GM23338 (cell line): ENCODE data around the gene TNNI3K. TPM values are rescaled to one million over a fixed set of nuclear protein-coding genes. Genes with fewer than 3 reads are reported as not detected.

ENCODE experiments used
- ATAC-seq: fragments of 200-7000 bp; cut with Tn5 transposase; 3 replicates; pipeline ENCODE4 v1.9.1; 2020
- DNase-seq: peaks from one replicate; pipeline ENCODE4 v3.0.0-alpha.2; 2015; ENCODE audit warnings: low spot score
- H2AFZ ChIP-seq: fragments of 200-600 bp; sonication (generic); 2 replicates; pipeline ENCODE4 v1.8.0; 2016; ENCODE audit warnings: antibody characterized with exemption, mild to moderate bottlenecking, moderate library complexity
- H3F3A ChIP-seq: fragments of 200-600 bp; sonication (generic); replicated peaks from 2 replicates; pipeline ENCODE4 v1.8.0; 2017; ENCODE audit warnings: antibody characterized with exemption, mixed run types, low read depth
- H3K27ac ChIP-seq: fragments of 200-600 bp; sonication (generic); 2 replicates; pipeline ENCODE4 v1.6.1; 2016; ENCODE audit warnings: low read depth
- H3K27me3 ChIP-seq: fragments of 200-600 bp; sonication (generic); 2 replicates; pipeline ENCODE4 v1.8.0; 2016; ENCODE audit warnings: mild to moderate bottlenecking, mixed run types, moderate library complexity; ENCODE audit not compliant: insufficient read depth
- H3K36me3 ChIP-seq: fragments of 200-600 bp; sonication (generic); 2 replicates; pipeline ENCODE4 v1.8.0; 2016; ENCODE audit warnings: mild to moderate bottlenecking; ENCODE audit not compliant: insufficient read depth
- H3K4me1 ChIP-seq: fragments of 200-600 bp; sonication (generic); 2 replicates; pipeline ENCODE4 v1.8.0; 2016; ENCODE audit warnings: mild to moderate bottlenecking, moderate library complexity; ENCODE audit not compliant: insufficient read depth
- H3K4me2 ChIP-seq: fragments of 200-600 bp; sonication (generic); 2 replicates; pipeline ENCODE4 v1.7.1; 2017; ENCODE audit warnings: mixed run types
- H3K4me3 ChIP-seq: fragments of 200-600 bp; sonication (generic); 2 replicates; pipeline ENCODE4 v1.6.1; 2016; ENCODE audit warnings: mixed run types
- H3K79me2 ChIP-seq: fragments of 200-600 bp; sonication (generic); replicated peaks from 2 replicates; pipeline ENCODE4 v1.8.0; 2017; ENCODE audit warnings: mild to moderate bottlenecking; ENCODE audit not compliant: insufficient read depth
- H3K9me2 ChIP-seq: fragments of 200-600 bp; sonication (generic); 2 replicates; pipeline ENCODE4 v1.8.0; 2017; ENCODE audit not compliant: insufficient read depth
- H4K20me1 ChIP-seq: fragments of 200-600 bp; sonication (generic); replicated peaks from 2 replicates; pipeline ENCODE4 v1.8.0; 2017; ENCODE audit warnings: mild to moderate bottlenecking; ENCODE audit not compliant: insufficient read depth
- H3K27ac Mint-ChIP-seq: 2 replicates; pipeline ENCODE4 v1.8.0; 2020; ENCODE audit warnings: inconsistent platforms, mild to moderate bottlenecking, moderate library complexity, mixed read lengths
- H3K27me3 Mint-ChIP-seq: 3 replicates; pipeline ENCODE4 v1.8.0; 2022; ENCODE audit warnings: low read depth, mild to moderate bottlenecking, moderate library complexity, mixed read lengths, inconsistent platforms; ENCODE audit not compliant: insufficient read depth, poor library complexity
- H3K36me3 Mint-ChIP-seq: 3 replicates; pipeline ENCODE4 v1.8.0; 2021; ENCODE audit warnings: low read depth, mild to moderate bottlenecking, inconsistent platforms, moderate library complexity, mixed read lengths
- H3K4me1 Mint-ChIP-seq: 3 replicates; pipeline ENCODE4 v1.8.0; 2020; ENCODE audit warnings: mild to moderate bottlenecking, inconsistent platforms, mixed read lengths
- H3K4me3 Mint-ChIP-seq: 3 replicates; pipeline ENCODE4 v1.8.0; 2021; ENCODE audit warnings: moderate library complexity, mild to moderate bottlenecking, inconsistent platforms, mixed read lengths
- H3K9me3 Mint-ChIP-seq: 3 replicates; pipeline ENCODE4 v1.8.0; 2020; ENCODE audit warnings: moderate library complexity, mild to moderate bottlenecking, inconsistent platforms, mixed read lengths
- CREB1 ChIP-seq: fragments of 250-450 bp; sonication (Bioruptor Pico); IDR thresholded peaks from 2 replicates; pipeline ENCODE4 v1.5.0; 2020; ENCODE audit warnings: low read depth, mild to moderate bottlenecking, moderate library complexity
- CTCF ChIP-seq, 2 experiments: fragments of 200-600 bp in 1 of 2; sonication (generic) in 1 of 2; conservative IDR thresholded peaks; 2 replicates each; pipeline versions ENCODE4 v1.5.1 to v1.6.1; 2016 to 2017; ENCODE audit warnings: antibody characterized with exemption in 2 of 2, low read depth in 2 of 2, mild to moderate bottlenecking in 2 of 2, moderate library complexity in 1 of 2
- EZH2phosphoT487 ChIP-seq: fragments of 200-600 bp; sonication (generic); IDR thresholded peaks from one replicate; pipeline ENCODE4 v1.8.1; 2018; ENCODE audit warnings: antibody characterized with exemption; ENCODE audit not compliant: unreplicated experiment
- JUNB ChIP-seq: IDR thresholded peaks from one replicate; pipeline ENCODE4 v1.6.1; 2016; ENCODE audit warnings: antibody characterized with exemption; ENCODE audit not compliant: unreplicated experiment
- NANOG ChIP-seq: IDR thresholded peaks from 2 replicates; pipeline ENCODE4 v1.6.1; 2016; ENCODE audit warnings: antibody characterized with exemption, borderline replicate concordance
- POLR2AphosphoS5 ChIP-seq: IDR thresholded peaks from 2 replicates; pipeline ENCODE4 v1.6.1; 2016; ENCODE audit warnings: antibody characterized with exemption, low read depth
- STAT1 ChIP-seq: IDR thresholded peaks from one replicate; pipeline ENCODE4 v1.6.1; 2016; ENCODE audit warnings: antibody characterized with exemption; ENCODE audit not compliant: unreplicated experiment
- ZNF114 ChIP-seq: fragments of 250-450 bp; sonication (Bioruptor Pico); IDR thresholded peaks from 2 replicates; pipeline ENCODE4 v1.5.0; 2020; ENCODE audit warnings: mild to moderate bottlenecking, moderate library complexity
- ZNF331 ChIP-seq: fragments of 250-450 bp; sonication (Bioruptor Pico); IDR thresholded peaks from 2 replicates; pipeline ENCODE4 v1.5.0; 2020; ENCODE audit warnings: low read depth, mild to moderate bottlenecking, moderate library complexity
- ZNF462 ChIP-seq: fragments of 250-450 bp; sonication (Bioruptor Pico); IDR thresholded peaks from 2 replicates; pipeline ENCODE4 v1.5.0; 2020; ENCODE audit warnings: mild to moderate bottlenecking, moderate library complexity
- polyA plus RNA-seq: library from polyadenylated mRNA; unstranded; fragments of >200 nt; fragmentation: Nextera tagmentation; extraction: Ambion mirVana; gene quantifications from 2 replicates; pipeline ENCODE4 v1.2.1, GENCODE V29; 2016
- total RNA-seq: library from RNA; depleted of rRNA; stranded (reverse); fragments of >200 nt; shearing (Covaris generic); gene quantifications from 2 replicates; pipeline ENCODE4 v1.2.3, GENCODE V29; 2014

The TNNI3K gene
- total and polyA plus RNA-seq, 2 experiments from 2014 or later: not detected

- peaks cover 4% of the 10 kb centered on the region for H3K27me3 Mint-ChIP-seq
- H3K27ac Mint-ChIP-seq: no peak overlapping the region
- H3K4me1 Mint-ChIP-seq: peaks cover 55% of the 10 kb centered on the region
- Histone ChIP-seq H3F3A (no peaks in the 10 kb centered on the region), H3K27me3 (no peaks in the 10 kb centered on the region), H3K4me1 (peaks cover 39% of the 10 kb centered on the region), H3K4me3 (no peak overlapping the region), H2AFZ (no peak overlapping the region), H3K79me2 (no peaks in the 10 kb centered on the region), H3K9me2 (peaks cover 12% of the 10 kb centered on the region; the same call in 1 of the 2 replicates), H4K20me1 (no peaks in the 10 kb centered on the region), H3K27ac (peak overlapping the region; percentile 73; the same call in 1 of the 2 replicates), H3K36me3 (no peaks in the 10 kb centered on the region), H3K4me2 (peak overlapping the region; percentile 30)
- TF ChIP-seq ZNF114 (CRISPR knock-in tag): no peak
- peak; percentile 70 for TF ChIP-seq NANOG
- DNase-seq (peak; percentile 43), ATAC-seq (peak; percentile 72)
- H3K9me3 Mint-ChIP-seq: peaks cover 2% of the 10 kb centered on the region; the same call in 2 of the 3 replicates
- H3K36me3 Mint-ChIP-seq: no peaks in the 10 kb centered on the region; the same call in 2 of the 3 replicates
- no peak overlapping the region for H3K4me3 Mint-ChIP-seq
Observed at GRCh38 chr1:74523873-74524480, 288.8 kb downstream of the TNNI3K start.

- Mint-ChIP-seq H3K4me3 (no peak overlapping the region), H3K36me3 (no peaks in the 10 kb centered on the region; the same call in 2 of the 3 replicates), H3K9me3 (no peaks in the 10 kb centered on the region), H3K4me1 (peaks cover 51% of the 10 kb centered on the region), H3K27me3 (peaks cover 4% of the 10 kb centered on the region), H3K27ac (no peak overlapping the region)
- DNase-seq (no peak), ATAC-seq (no peak)
- H3K9me2 ChIP-seq: peaks cover 5% of the 10 kb centered on the region; the same call in 1 of the 2 replicates
- no peak overlapping the region for H3K27ac ChIP-seq
- no peak overlapping the region for H3K4me2 ChIP-seq
- H2AFZ ChIP-seq: no peak overlapping the region
- no peak overlapping the region for H3K4me3 ChIP-seq
- H3K27me3 ChIP-seq: no peaks in the 10 kb centered on the region
- no peak for TF ChIP-seq CTCF (conservative IDR thresholded peaks at IDR 0.05; ENCODE audit: low read depth in 2 of 2)
- TF ChIP-seq JUNB: no peak
- no peak for TF ChIP-seq ZNF114 (CRISPR knock-in tag)
- no peak for TF ChIP-seq ZNF462 (CRISPR knock-in tag)
- no peak for TF ChIP-seq STAT1
- no peak for TF ChIP-seq EZH2phosphoT487
- TF ChIP-seq POLR2AphosphoS5: no peak
- no peak for TF ChIP-seq CREB1 (CRISPR knock-in tag)
- no peak for TF ChIP-seq ZNF331 (CRISPR knock-in tag)
- H3K4me1 ChIP-seq: peaks cover 33% of the 10 kb centered on the region
- H3K36me3 ChIP-seq: no peaks in the 10 kb centered on the region
- H4K20me1 ChIP-seq: no peaks in the 10 kb centered on the region
- H3F3A ChIP-seq: no peaks in the 10 kb centered on the region
- H3K79me2 ChIP-seq: no peaks in the 10 kb centered on the region
Observed at GRCh38 chr1:74526708-74527107, 291.5 kb downstream of the TNNI3K start.
